Prostate gland (tissue), 2 donors: ENCODE data around the gene ZBED1. TPM values are rescaled to one million over a fixed set of nuclear protein-coding genes. Genes with fewer than 3 reads are reported as not detected.
"Not testable (repeated sequence)": the region's sequence is repeated elsewhere in the genome, so short reads cannot be mapped to it uniquely, and the experiment has no call there.

Experiments
- DNase-seq: peaks from one replicate; pipeline ENCODE4 v3.0.0-alpha.2; 2019; ENCODE audit warnings: low spot score
- H3K27ac ChIP-seq, 2 donors: fragments of 200-600 bp; sonication (generic); 2 replicates each; pipeline ENCODE4 v1.5.1; 2017 to 2019
- H3K27me3 ChIP-seq: fragments of 200-600 bp; sonication (generic); replicated peaks from 2 replicates; pipeline ENCODE4 v1.5.1; 2019; ENCODE audit not compliant: insufficient read depth
- H3K36me3 ChIP-seq, 2 donors: fragments of 200-600 bp; sonication (generic); 1 replicate in 1 of 2; 2 replicates in 1 of 2; pipeline versions ENCODE4 v1.5.1 to v1.8.1; 2017 to 2019
- H3K4me1 ChIP-seq: fragments of 200-600 bp; sonication (generic); replicated peaks from 2 replicates; pipeline ENCODE4 v1.5.1; 2019
- H3K4me3 ChIP-seq, 2 donors: fragments of 200-600 bp; sonication (generic); 2 replicates each; pipeline ENCODE4 v1.5.1; 2017 to 2019
- H3K9me3 ChIP-seq: fragments of 200-600 bp; sonication (generic); 2 replicates; pipeline ENCODE4 v1.5.1; 2017
- CTCF ChIP-seq, 4 experiments: fragments of 200-600 bp in 2 of 4; fragments of 450-650 bp in 2 of 4; sonication (generic) in 2 of 4; IDR thresholded peaks; 1 replicate in 3 of 4; 2 replicates in 1 of 4; pipeline ENCODE4 v1.5.1; 2016 to 2019; ENCODE audit warnings: antibody characterized with exemption in 4 of 4, mild to moderate bottlenecking in 2 of 4, moderate library complexity in 2 of 4
- POLR2A ChIP-seq: fragments of 450-650 bp; IDR thresholded peaks from one replicate; pipeline ENCODE4 v1.6.1; 2016; ENCODE audit warnings: antibody characterized with exemption, mild to moderate bottlenecking
- POLR2AphosphoS5 ChIP-seq: sonication (generic); formaldehyde crosslinking; IDR thresholded peaks from one replicate; pipeline ENCODE4 v1.6.1; 2017; ENCODE audit warnings: antibody characterized with exemption
- WGBS: methylation state at CpG from one replicate; pipeline ENCODE4 v1.1.5; 2018; 5-methylcytosine and 5-hydroxymethylcytosine counted together
- intact Hi-C: fragments of 100-400 bp; cut with DNase I; formaldehyde crosslinking; loops from one replicate; pipeline ENCODE4 v1.14.2; 2022
- total RNA-seq, 2 donors: library from RNA; depleted of rRNA; stranded (reverse); fragments of >200 nt; gene quantifications; one replicate each; pipeline ENCODE4 v1.1.0, GENCODE V29; 2016

The ZBED1 gene
- total RNA-seq, 2 donors from 2014 or later = 52.6 to 92.1 TPM

GRCh38 chrX:2540426-2540947, 39.7 kb upstream of the ZBED1 start:
- intact Hi-C loops = no loop called here
- WGBS = 93% methylated on average over 12 of the region's 12 CpGs
- Histone ChIP-seq H3K4me1 (no peaks in the 10 kb centered on the region), H3K36me3 (no peaks in the 10 kb centered on the region), H3K4me3 (no peak overlapping the region), H3K9me3 (no peaks in the 10 kb centered on the region), H3K27me3 (no peaks in the 10 kb centered on the region), H3K27ac (no peak overlapping the region)
- DNase-seq = no peak
- TF ChIP-seq POLR2AphosphoS5 (no peak), CTCF (IDR thresholded peaks at IDR 0.05) (no peak), POLR2A (no peak)

- no peak overlapping the region for H3K27ac ChIP-seq
- no peaks in the 10 kb centered on the region for H3K36me3 ChIP-seq
- intact Hi-C loops = no loop called here
- no peak for TF ChIP-seq CTCF (IDR thresholded peaks at IDR 0.05)
- no peak for TF ChIP-seq POLR2AphosphoS5
- TF ChIP-seq POLR2A = no peak
- whole genome bisulfite sequencing = 93% methylated on average over 3 of the region's 3 CpGs
- no peak overlapping the region for H3K4me3 ChIP-seq
- no peaks in the 10 kb centered on the region for H3K27me3 ChIP-seq
- DNase-seq = no peak
- H3K4me1 ChIP-seq = no peaks in the 10 kb centered on the region
- H3K9me3 ChIP-seq = no peaks in the 10 kb centered on the region
These were observed 38.8 kb upstream of the ZBED1 start for GRCh38 chrX:2539586-2539985.

- Histone ChIP-seq H3K27ac (no peak overlapping the region), H3K4me3 (no peak overlapping the region), H3K4me1 (no peaks in the 10 kb centered on the region), H3K27me3 (no peaks in the 10 kb centered on the region), H3K9me3 (no peaks in the 10 kb centered on the region), H3K36me3 (no peaks in the 10 kb centered on the region)
- TF ChIP-seq POLR2A (no peak), CTCF (IDR thresholded peaks at IDR 0.05) (no peak), POLR2AphosphoS5 (no peak)
- no peak for DNase-seq
- WGBS = 29% methylated on average over 15 of the region's 15 CpGs
- intact Hi-C loops = no loop called here
These were observed 37.4 kb upstream of the ZBED1 start for GRCh38 chrX:2538031-2538757.

- Histone ChIP-seq H3K36me3 (no peaks in the 10 kb centered on the region), H3K27me3 (no peaks in the 10 kb centered on the region), H3K4me3 (no peak overlapping the region), H3K9me3 (no peaks in the 10 kb centered on the region), H3K27ac (no peak overlapping the region), H3K4me1 (no peaks in the 10 kb centered on the region)
- WGBS = 35% methylated on average over 5 of the region's 5 CpGs
- intact Hi-C loops = no loop called here
- TF ChIP-seq POLR2AphosphoS5 = no peak
- TF ChIP-seq POLR2A = no peak
- no peak for TF ChIP-seq CTCF (IDR thresholded peaks at IDR 0.05)
- DNase-seq = no peak
These were observed 36.2 kb upstream of the ZBED1 start for GRCh38 chrX:2536974-2537373.

- WGBS = 71% methylated on average over 7 of the region's 7 CpGs
- H3K4me3 ChIP-seq = no peak overlapping the region
- no peaks in the 10 kb centered on the region for H3K27me3 ChIP-seq
- no peak for DNase-seq
- no peaks in the 10 kb centered on the region for H3K9me3 ChIP-seq
- no peak overlapping the region for H3K27ac ChIP-seq
- TF ChIP-seq POLR2AphosphoS5 (no peak), CTCF (IDR thresholded peaks at IDR 0.05) (no peak), POLR2A (no peak)
- H3K36me3 ChIP-seq = no peaks in the 10 kb centered on the region
- intact Hi-C loops = no loop called here
- no peaks in the 10 kb centered on the region for H3K4me1 ChIP-seq
These were observed 35.4 kb upstream of the ZBED1 start for GRCh38 chrX:2536141-2536540.

GRCh38 chrX:2534261-2535021, 33.7 kb upstream of the ZBED1 start:
- H3K36me3 ChIP-seq, H3K9me3 ChIP-seq, H3K4me1 ChIP-seq, H3K27me3 ChIP-seq, H3K27ac ChIP-seq, DNase-seq, H3K4me3 ChIP-seq, intact Hi-C loops: not testable (repeated sequence)
- 59% methylated on average over 5 of the region's 5 CpGs for WGBS
